SK-N-SH (cell line): Measurements from ENCODE around the gene CDK6.

Source experiments
- CTCF ChIP-seq: fragments of 200-600 bp; sonication (generic); IDR thresholded peaks from 2 replicates; pipeline ENCODE4 v1.6.1; 2017; ENCODE audit warnings: antibody characterized with exemption, mild to moderate bottlenecking, moderate library complexity
- EZH2phosphoT487 ChIP-seq: fragments of 200-600 bp; sonication (generic); IDR thresholded peaks from 2 replicates; pipeline ENCODE4 v1.6.1; 2017; ENCODE audit warnings: low read depth, mixed run types, mild to moderate bottlenecking, antibody characterized with exemption, moderate library complexity, borderline replicate concordance
- POLR2AphosphoS5 ChIP-seq: IDR thresholded peaks from 2 replicates; pipeline ENCODE4 v1.6.1; 2012; ENCODE audit warnings: low read depth, low read length

GRCh38 chr7:92735707-92736106, 100.7 kb downstream of the CDK6 start:
- no peak for TF ChIP-seq CTCF
- no peak for TF ChIP-seq EZH2phosphoT487
- TF ChIP-seq POLR2AphosphoS5, result peak; percentile 34
